WTC11 (cell line): Measurements from ENCODE around the gene RAB3A.

Experiments
- ATF2 ChIP-seq: sonication (generic); formaldehyde crosslinking; IDR thresholded peaks from 2 replicates; pipeline ENCODE4 v1.8.1; 2022; ENCODE audit warnings: low read depth, missing genetic modification reagents, borderline replicate concordance
- CREB1 ChIP-seq: sonication (generic); formaldehyde crosslinking; IDR thresholded peaks from 2 replicates; pipeline ENCODE4 v1.8.0; 2023; ENCODE audit warnings: mild to moderate bottlenecking, missing genetic modification reagents
- CTCF ChIP-seq: fragments of 200-600 bp; IDR thresholded peaks from 2 replicates; pipeline ENCODE4 v1.8.0; 2022; ENCODE audit warnings: antibody characterized with exemption
- ERG ChIP-seq: fragments of 250-450 bp; sonication (Bioruptor Pico); IDR thresholded peaks from 2 replicates; pipeline ENCODE4 v1.8.0; 2021; ENCODE audit warnings: mild to moderate bottlenecking
- ESRRA ChIP-seq: sonication (generic); formaldehyde crosslinking; IDR thresholded peaks from 2 replicates; pipeline ENCODE4 v1.8.1; 2022; ENCODE audit warnings: mild to moderate bottlenecking, missing genetic modification reagents, borderline replicate concordance
- FOXP1 ChIP-seq: sonication (generic); formaldehyde crosslinking; IDR thresholded peaks from 2 replicates; pipeline ENCODE4 v1.8.0; 2022; ENCODE audit warnings: missing genetic modification reagents, mild to moderate bottlenecking, moderate library complexity, borderline replicate concordance
- NR2C2 ChIP-seq: sonication (generic); formaldehyde crosslinking; IDR thresholded peaks from 2 replicates; pipeline ENCODE4 v1.8.0; 2022; ENCODE audit warnings: mild to moderate bottlenecking, missing genetic modification reagents
- PREB ChIP-seq: sonication (generic); formaldehyde crosslinking; IDR thresholded peaks from 2 replicates; pipeline ENCODE4 v1.8.1; 2022; ENCODE audit warnings: mild to moderate bottlenecking, missing genetic modification reagents, moderate library complexity, borderline replicate concordance
- SMAD3 ChIP-seq: sonication (generic); formaldehyde crosslinking; IDR thresholded peaks from 2 replicates; pipeline ENCODE4 v1.8.0; 2022; ENCODE audit warnings: missing genetic modification reagents, mild to moderate bottlenecking, borderline replicate concordance
- TEAD1 ChIP-seq: sonication (generic); formaldehyde crosslinking; IDR thresholded peaks from 2 replicates; pipeline ENCODE4 v1.8.0; 2022; ENCODE audit warnings: mild to moderate bottlenecking, missing genetic modification reagents
- USF2 ChIP-seq: sonication (generic); formaldehyde crosslinking; IDR thresholded peaks from 2 replicates; pipeline ENCODE4 v1.8.1; 2023; ENCODE audit warnings: mild to moderate bottlenecking, missing genetic modification reagents, moderate library complexity
- ZNF425 ChIP-seq: fragments of 250-450 bp; sonication (Bioruptor Pico); conservative IDR thresholded peaks from 2 replicates; pipeline ENCODE4 v1.9.0; 2021; ENCODE audit warnings: mild to moderate bottlenecking
- ZSCAN18 ChIP-seq: fragments of 250-450 bp; sonication (Bioruptor Pico); IDR thresholded peaks from 2 replicates; pipeline ENCODE4 v2.1.2; 2022; ENCODE audit warnings: mild to moderate bottlenecking, moderate library complexity

GRCh38 chr19:18230941-18231734, 27.3 kb upstream of the RAB3A start:
- TF ChIP-seq CTCF: no peak
- no peak for TF ChIP-seq PREB (CRISPR knock-in tag)
- no peak for TF ChIP-seq USF2 (CRISPR knock-in tag)
- no peak for TF ChIP-seq ZNF425 (CRISPR knock-in tag)
- TF ChIP-seq SMAD3 (CRISPR knock-in tag): no peak
- TF ChIP-seq FOXP1 (CRISPR knock-in tag): no peak
- no peak for TF ChIP-seq ESRRA
- TF ChIP-seq ATF2: no peak
- no peak for TF ChIP-seq TEAD1 (CRISPR knock-in tag)
- TF ChIP-seq ZSCAN18 (CRISPR knock-in tag): no peak
- TF ChIP-seq CREB1: no peak
- TF ChIP-seq NR2C2 (CRISPR knock-in tag): no peak
- no peak for TF ChIP-seq ERG (CRISPR knock-in tag)
